Brain microvascular endothelial cell (primary cell): ENCODE data around the gene RNF20.
"Not testable (repeated sequence)": the region's sequence is repeated elsewhere in the genome, so short reads cannot be mapped to it uniquely, and the experiment has no call there.

ENCODE experiments used
- DNase-seq: peaks from one replicate; pipeline ENCODE4 v3.0.0-alpha.2; 2020
- H3K27ac ChIP-seq: fragments of 250-450 bp; sonication (Bioruptor Pico); 2 replicates; pipeline ENCODE4 v1.5.1; 2020; ENCODE audit warnings: mild to moderate bottlenecking, moderate library complexity
- H3K27me3 ChIP-seq: fragments of 250-450 bp; sonication (Bioruptor Pico); replicated peaks from 2 replicates; pipeline ENCODE4 v1.5.1; 2020; ENCODE audit warnings: mild to moderate bottlenecking
- H3K36me3 ChIP-seq: fragments of 250-450 bp; sonication (Bioruptor Pico); replicated peaks from 2 replicates; pipeline ENCODE4 v1.5.1; 2020; ENCODE audit warnings: mild to moderate bottlenecking
- H3K4me3 ChIP-seq: 2 replicates; pipeline ENCODE4 v1.5.1; 2011; ENCODE audit warnings: low read depth, mild to moderate bottlenecking, control low read depth, low read length, moderate library complexity
- CTCF ChIP-seq: IDR thresholded peaks from 2 replicates; pipeline ENCODE4 v1.5.1; 2011; ENCODE audit warnings: low read depth, mild to moderate bottlenecking, moderate library complexity, low read length, control low read depth, inconsistent platforms; ENCODE audit errors: missing control alignments
- in situ Hi-C: cut with HindIII; loops from 2 replicates; pipeline ENCODE4 v1.10.0; 2017; ENCODE audit warnings: low sequenced_read_pairs, low pct_ligation_motif_present

Gene RNF20

GRCh38 chr9:101585740-101586139 is 52.1 kb downstream of the RNF20 start:
- H3K27me3 ChIP-seq = no peaks in the 10 kb centered on the region
- H3K27ac ChIP-seq = no peak overlapping the region
- no peak overlapping the region for H3K4me3 ChIP-seq
- DNase-seq = no peak
- in situ Hi-C loops = no loop called here
- no peak for TF ChIP-seq CTCF
- no peaks in the 10 kb centered on the region for H3K36me3 ChIP-seq

GRCh38 chr9:101586651-101587050 is 53.0 kb downstream of the RNF20 start:
- Histone ChIP-seq H3K36me3 (no peaks in the 10 kb centered on the region), H3K27ac (no peak overlapping the region), H3K27me3 (no peaks in the 10 kb centered on the region), H3K4me3 (no peak overlapping the region)
- DNase-seq = no peak
- in situ Hi-C loops = no loop called here
- no peak for TF ChIP-seq CTCF

GRCh38 chr9:101587332-101588043 is 53.8 kb downstream of the RNF20 start:
- Histone ChIP-seq H3K4me3 (no peak overlapping the region), H3K27me3 (no peaks in the 10 kb centered on the region), H3K36me3 (no peaks in the 10 kb centered on the region), H3K27ac (no peak overlapping the region)
- no peak for DNase-seq
- in situ Hi-C loops = no loop called here
- TF ChIP-seq CTCF = no peak

- peak; percentile 83 for DNase-seq
- peak overlapping the region; percentile 65 for H3K27ac ChIP-seq
- H3K36me3 ChIP-seq, H3K4me3 ChIP-seq, in situ Hi-C loops, H3K27me3 ChIP-seq: not testable (repeated sequence)
Measured at GRCh38 chr9:101590074-101590473, 56.4 kb downstream of the RNF20 start.

- H3K36me3 ChIP-seq = no peaks in the 10 kb centered on the region
- in situ Hi-C loops = no loop called here
- H3K27me3 ChIP-seq = no peaks in the 10 kb centered on the region
- no peak for DNase-seq
- H3K4me3 ChIP-seq = no peak overlapping the region
- no peak overlapping the region for H3K27ac ChIP-seq
- TF ChIP-seq CTCF = no peak
Measured at GRCh38 chr9:101590901-101591300, 57.2 kb downstream of the RNF20 start.

- TF ChIP-seq CTCF = no peak
- Histone ChIP-seq H3K4me3 (no peak overlapping the region), H3K27me3 (no peaks in the 10 kb centered on the region), H3K27ac (no peak overlapping the region), H3K36me3 (no peaks in the 10 kb centered on the region)
- no peak for DNase-seq
- in situ Hi-C loops = no loop called here
Measured at GRCh38 chr9:101591787-101592446, 58.3 kb downstream of the RNF20 start.
